HepG2 (cell line): Measurements from ENCODE around the gene UACA. TPM values are rescaled to one million over a fixed set of nuclear protein-coding genes. Genes with fewer than 3 reads are reported as not detected.

ENCODE experiments used
- ATF7-NPFF ChIP-seq: sonication (generic); formaldehyde crosslinking; IDR thresholded peaks from 2 replicates; pipeline ENCODE4 v1.8.1; 2023; ENCODE audit warnings: mild to moderate bottlenecking, low read depth, missing genetic modification reagents, moderate library complexity
- CC2D1A ChIP-seq: sonication (generic); formaldehyde crosslinking; IDR thresholded peaks from 2 replicates; pipeline ENCODE4 v1.8.1; 2023; ENCODE audit warnings: mild to moderate bottlenecking, missing genetic modification reagents
- FLYWCH1 ChIP-seq: sonication (generic); formaldehyde crosslinking; IDR thresholded peaks from 2 replicates; pipeline ENCODE4 v1.8.1; 2023; ENCODE audit warnings: mild to moderate bottlenecking, missing genetic modification reagents
- HCFC1 ChIP-seq: fragments of 150-350 bp; IDR thresholded peaks from 2 replicates; pipeline ENCODE4 v1.6.1; 2014; ENCODE audit warnings: low read depth, low read length
- IRX3 ChIP-seq: sonication (generic); formaldehyde crosslinking; IDR thresholded peaks from 2 replicates; pipeline ENCODE4 v1.8.1; 2023; ENCODE audit warnings: mild to moderate bottlenecking, low read depth, missing genetic modification reagents, borderline replicate concordance
- KLF9 ChIP-seq: IDR thresholded peaks from 2 replicates; pipeline ENCODE4 v1.6.1; 2016; ENCODE audit warnings: low read depth
- MAZ ChIP-seq, 2 experiments: sonication (generic) in 1 of 2; formaldehyde crosslinking in 1 of 2; IDR thresholded peaks; 2 replicates each; pipeline versions ENCODE4 v1.5.0 to v1.6.1; 2012 to 2020; ENCODE audit warnings: low read depth in 2 of 2, mild to moderate bottlenecking in 2 of 2, borderline replicate concordance in 1 of 2, improper control_type of control experiment in 1 of 2, low read length in 1 of 2, missing genetic modification reagents in 1 of 2, moderate library complexity in 1 of 2
- NRL ChIP-seq: sonication (generic); formaldehyde crosslinking; IDR thresholded peaks from 2 replicates; pipeline ENCODE4 v1.5.0; 2020; ENCODE audit warnings: missing genetic modification reagents, mild to moderate bottlenecking, moderate library complexity, borderline replicate concordance
- RXRB ChIP-seq: IDR thresholded peaks from 2 replicates; pipeline ENCODE4 v1.6.1; 2016; ENCODE audit warnings: borderline replicate concordance, missing genetic modification reagents, missing compliant biosample characterization
- SAFB2 ChIP-seq: sonication (generic); formaldehyde crosslinking; IDR thresholded peaks from 2 replicates; pipeline ENCODE4 v1.5.1; 2020; ENCODE audit warnings: missing genetic modification reagents, low read depth, mild to moderate bottlenecking, borderline replicate concordance
- SALL2 ChIP-seq: sonication (generic); formaldehyde crosslinking; IDR thresholded peaks from 2 replicates; pipeline ENCODE4 v1.8.1; 2023; ENCODE audit warnings: mild to moderate bottlenecking, missing genetic modification reagents, inconsistent platforms
- ZBTB3 ChIP-seq: sonication (generic); formaldehyde crosslinking; IDR thresholded peaks from 2 replicates; pipeline ENCODE4 v1.4.0; 2020; ENCODE audit warnings: low read depth, mild to moderate bottlenecking, moderate library complexity, missing genetic modification reagents, borderline replicate concordance
- ZNF136 ChIP-seq: sonication (generic); formaldehyde crosslinking; IDR thresholded peaks from 2 replicates; pipeline ENCODE4 v1.8.1; 2022; ENCODE audit warnings: low read depth, mild to moderate bottlenecking, moderate library complexity, missing genetic modification reagents
- ZNF230 ChIP-seq: sonication (generic); formaldehyde crosslinking; IDR thresholded peaks from 2 replicates; pipeline ENCODE4 v1.4.0; 2020; ENCODE audit warnings: mild to moderate bottlenecking, missing genetic modification reagents
- ZNF558 ChIP-seq: sonication (generic); formaldehyde crosslinking; IDR thresholded peaks from 2 replicates; pipeline ENCODE4 v1.9.0; 2022; ENCODE audit warnings: mild to moderate bottlenecking, missing genetic modification reagents, borderline replicate concordance
- ZNF567 ChIP-seq: sonication (generic); formaldehyde crosslinking; IDR thresholded peaks from 2 replicates; pipeline ENCODE4 v1.8.1; 2023; ENCODE audit warnings: mild to moderate bottlenecking, missing genetic modification reagents, borderline replicate concordance
- ZNF614 ChIP-seq: IDR thresholded peaks from 2 replicates; pipeline ENCODE4 v1.6.1; 2018; ENCODE audit warnings: missing biosample characterization, missing genetic modification reagents, inconsistent platforms, borderline replicate concordance
- ZNF646 ChIP-seq: sonication (generic); formaldehyde crosslinking; IDR thresholded peaks from 2 replicates; pipeline ENCODE4 v1.9.0; 2021; ENCODE audit warnings: mild to moderate bottlenecking, missing genetic modification reagents
- ZNF766 ChIP-seq: sonication (generic); formaldehyde crosslinking; IDR thresholded peaks from 2 replicates; pipeline ENCODE4 v1.5.0; 2020; ENCODE audit warnings: missing genetic modification reagents, borderline replicate concordance
- polyA plus RNA-seq, 8 experiments: library from polyadenylated mRNA; depleted of rRNA in 3 of 8; stranded (reverse) in 7 of 8; unstranded in 1 of 8; fragments of >200 nt; fragmentation: Illumina TruSeq in 4 of 8; extraction: Trizol in 4 of 8; gene quantifications; 2 replicates each; pipeline versions ENCODE4 v1.2.1 to v1.2.3, GENCODE V29; 2011 to 2016; ENCODE audit warnings: low read depth in 4 of 8, missing spikeins in 1 of 8, mixed read lengths in 1 of 8; ENCODE audit not compliant: insufficient read depth in 1 of 8
- total RNA-seq, 5 experiments: library from RNA; depleted of rRNA; stranded (reverse); fragments of >200 nt; fragmentation: Illumina TruSeq; extraction: Trizol; gene quantifications; 2 replicates each; pipeline ENCODE4 v1.2.3, GENCODE V29; 2016; ENCODE audit warnings: low read depth in 1 of 5

UACA gene
- total and polyA plus RNA-seq, 2 of the 13 experiments (the other 11 are each of a cell fraction or from before 2014, with no cell fraction given), result 17.8 to 39.2 TPM

- TF ChIP-seq SALL2 (CRISPR knock-in tag), result 0 out of 2 replicates have a peak, but pooled peaks have one; percentile 31
- peak; percentile 95 for TF ChIP-seq RXRB (CRISPR knock-in tag)
- no peak for TF ChIP-seq CC2D1A
- no peak for TF ChIP-seq FLYWCH1 (CRISPR knock-in tag)
- no peak for TF ChIP-seq ZBTB3 (CRISPR knock-in tag)
- TF ChIP-seq ZNF646 (CRISPR knock-in tag), result no peak; the same call in 1 of the 2 replicates
- TF ChIP-seq ZNF567 (CRISPR knock-in tag), result no peak
- no peak for TF ChIP-seq ZNF136 (CRISPR knock-in tag)
- no peak for TF ChIP-seq KLF9 (CRISPR knock-in tag)
- TF ChIP-seq SAFB2 (CRISPR knock-in tag), result peak; percentile 58; the same call in 1 of the 2 replicates
- no peak for TF ChIP-seq ATF7-NPFF
- no peak for TF ChIP-seq ZNF766 (CRISPR knock-in tag)
- TF ChIP-seq IRX3, result no peak
- no peak for TF ChIP-seq HCFC1
- TF ChIP-seq ZNF558, result no peak
- TF ChIP-seq MAZ (IDR thresholded peaks at IDR 0.05; ENCODE audit: borderline replicate concordance, low read depth, low read length), result 0 out of 2 replicates have a peak, but pooled peaks have one; percentile 44
- TF ChIP-seq MAZ (CRISPR knock-in tag; IDR thresholded peaks at IDR 0.05; ENCODE audit: low read depth), result no peak
- TF ChIP-seq NRL (CRISPR knock-in tag), result no peak
- no peak for TF ChIP-seq ZNF230 (CRISPR knock-in tag)
- peak; percentile 84 for TF ChIP-seq ZNF614 (CRISPR knock-in tag)
These were observed 146.1 kb downstream of the UACA start (continued) for GRCh38 chr15:70617076-70617910.
